GM19395 (cell line): ENCODE results near the gene MXRA7.
"Not testable (repeated sequence)": the region's sequence is repeated elsewhere in the genome, so short reads cannot be mapped to it uniquely, and the experiment has no call there.

ENCODE experiments used
- ATAC-seq: cut with Tn5 transposase; IDR thresholded peaks from one replicate; pipeline ENCODE4 v1.9.1; 2021; ENCODE audit warnings: mild to moderate bottlenecking, moderate library complexity; ENCODE audit not compliant: unreplicated experiment

The MXRA7 gene

GRCh38 chr17:76646712-76647111 is 64.1 kb downstream of the MXRA7 start:
- no peak for ATAC-seq

GRCh38 chr17:76645481-76645880 is 65.3 kb downstream of the MXRA7 start:
- no peak for ATAC-seq

- ATAC-seq = no peak
These were observed 65.8 kb downstream of the MXRA7 start for GRCh38 chr17:76644995-76645394.

- no peak for ATAC-seq
These were observed 67.1 kb downstream of the MXRA7 start, which contains the start of gene ST6GALNAC1 for GRCh38 chr17:76643553-76644148. Gene ST6GALNAC1 (minus strand): TSS chr17:76643757. CDS start chr17:76643638, 119 bp downstream.

- no peak for ATAC-seq
These were observed 67.8 kb downstream of the MXRA7 start for GRCh38 chr17:76642994-76643393.

GRCh38 chr17:76642032-76642561 is 68.7 kb downstream of the MXRA7 start:
- no peak for ATAC-seq

GRCh38 chr17:76641501-76641900 is 69.3 kb downstream of the MXRA7 start:
- no peak for ATAC-seq

GRCh38 chr17:76640550-76641380 is 70.0 kb downstream of the MXRA7 start:
- ATAC-seq = no peak

GRCh38 chr17:76638263-76638662 is 72.5 kb downstream of the MXRA7 start:
- no peak for ATAC-seq

GRCh38 chr17:76636486-76637206 is 74.1 kb downstream of the MXRA7 start:
- not testable (repeated sequence) for ATAC-seq

GRCh38 chr17:76635659-76636360 is 75.0 kb downstream of the MXRA7 start:
- no peak for ATAC-seq

- ATAC-seq = no peak
These were observed 75.7 kb downstream of the MXRA7 start for GRCh38 chr17:76635039-76635438.

- ATAC-seq = no peak
These were observed 77.0 kb downstream of the MXRA7 start for GRCh38 chr17:76633628-76634328.

- ATAC-seq = no peak
These were observed 78.8 kb downstream of the MXRA7 start for GRCh38 chr17:76631821-76632565.

GRCh38 chr17:76630151-76630550 is 80.6 kb downstream of the MXRA7 start:
- ATAC-seq = no peak
